ENCODE results near the gene SLC39A10. TPM values are rescaled to one million over a fixed set of nuclear protein-coding genes. Genes with fewer than 3 reads are reported as not detected.

SLC39A10 gene
- total and polyA plus RNA-seq, 10 of the 15 experiments (the other 5 are each of a cell fraction or from before 2014, with no cell fraction given): 2.0 to 23.6 (median 7.9) TPM

DNA sequence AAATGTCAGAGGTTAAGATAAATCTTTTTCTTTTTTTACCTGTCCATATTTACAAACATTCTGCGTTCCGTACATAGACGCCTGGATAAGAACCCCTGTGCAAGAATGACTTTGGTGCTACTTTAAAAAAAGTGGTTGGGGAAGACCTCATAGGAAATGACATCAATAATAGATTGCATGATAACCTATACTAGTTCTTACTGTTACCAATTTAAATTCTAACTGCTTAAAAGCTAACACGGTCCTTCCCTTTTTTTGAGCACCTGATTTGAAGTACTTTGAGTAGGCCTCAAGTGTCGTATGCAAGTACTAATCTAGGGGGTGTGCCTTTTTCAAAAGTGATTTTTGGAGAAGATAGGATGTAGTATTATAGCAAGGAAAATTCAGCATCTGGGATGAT, 2.1 kb downstream of the SLC39A10 start:
- peak overlapping the region; percentile 53 for H3K27ac ChIP-seq (ENCODE audit: control insufficient read depth, insufficient read depth)
- peaks cover 38% of the 10 kb centered on the region for H3K79me2 ChIP-seq (ENCODE audit: control insufficient read depth, insufficient read depth, low read length)
- POLR2A ChIA-PET: interaction anchor here (1.2 to 2.2 kb wide), 5 partner anchors 82 to 188 kb away, joined by 3 to 15 read pairs (median 12); no protein-coding TSS in a partner anchor
- no peaks in the 10 kb centered on the region for H3K27me3 ChIP-seq (replicated peaks in 1 of 2; ENCODE audit: control insufficient read depth in 2 of 2, insufficient read depth in 2 of 2, low read length in 1 of 2)
- in situ Hi-C loops (cut with MboI) (loop anchor here (5.0 to 10.0 kb wide), 2 partner anchors 97 to 164 kb away; no protein-coding TSS in a partner anchor), intact Hi-C loops (cut with micrococcal nuclease; ENCODE audit: unreplicated experiment) (loop anchor here (2.0 to 10.0 kb wide), 3 partner anchors 248 to 586 kb away; no protein-coding TSS in a partner anchor)
- SMC1A ChIA-PET (ENCODE audit: uncharacterized antibody, unreplicated experiment): interaction anchor here (0.5 to 5.5 kb wide), 21 partner anchors 9 to 617 kb away, joined by 3 to 244 read pairs (median 12); partner anchors contain the start of gene DNAH7
- ATAC-seq (peak; percentile 22), FAIRE-seq (peak; percentile 38), DNase-seq (ENCODE audit: low read depth, low spot score) (no peak)
- peak; percentile 40; the same call in 1 of the 2 replicates for TF ChIP-seq RUNX3 (IDR thresholded peaks at IDR 0.05; ENCODE audit: low read length)
- no peak for TF ChIP-seq GABPA (IDR thresholded peaks at IDR 0.05; ENCODE audit: low read depth)
- 0 out of 2 replicates have a peak, but pooled peaks have one; percentile 11 for TF ChIP-seq CREM (IDR thresholded peaks at IDR 0.05; ENCODE audit: low read depth)
- no peak for TF ChIP-seq RAD21 (IDR thresholded peaks at IDR 0.05; ENCODE audit: insufficient read depth, low read depth, low read length)
- no peak for TF ChIP-seq IKZF1 (conservative IDR thresholded peaks at IDR 0.05)
- TF ChIP-seq, protein P1, sequence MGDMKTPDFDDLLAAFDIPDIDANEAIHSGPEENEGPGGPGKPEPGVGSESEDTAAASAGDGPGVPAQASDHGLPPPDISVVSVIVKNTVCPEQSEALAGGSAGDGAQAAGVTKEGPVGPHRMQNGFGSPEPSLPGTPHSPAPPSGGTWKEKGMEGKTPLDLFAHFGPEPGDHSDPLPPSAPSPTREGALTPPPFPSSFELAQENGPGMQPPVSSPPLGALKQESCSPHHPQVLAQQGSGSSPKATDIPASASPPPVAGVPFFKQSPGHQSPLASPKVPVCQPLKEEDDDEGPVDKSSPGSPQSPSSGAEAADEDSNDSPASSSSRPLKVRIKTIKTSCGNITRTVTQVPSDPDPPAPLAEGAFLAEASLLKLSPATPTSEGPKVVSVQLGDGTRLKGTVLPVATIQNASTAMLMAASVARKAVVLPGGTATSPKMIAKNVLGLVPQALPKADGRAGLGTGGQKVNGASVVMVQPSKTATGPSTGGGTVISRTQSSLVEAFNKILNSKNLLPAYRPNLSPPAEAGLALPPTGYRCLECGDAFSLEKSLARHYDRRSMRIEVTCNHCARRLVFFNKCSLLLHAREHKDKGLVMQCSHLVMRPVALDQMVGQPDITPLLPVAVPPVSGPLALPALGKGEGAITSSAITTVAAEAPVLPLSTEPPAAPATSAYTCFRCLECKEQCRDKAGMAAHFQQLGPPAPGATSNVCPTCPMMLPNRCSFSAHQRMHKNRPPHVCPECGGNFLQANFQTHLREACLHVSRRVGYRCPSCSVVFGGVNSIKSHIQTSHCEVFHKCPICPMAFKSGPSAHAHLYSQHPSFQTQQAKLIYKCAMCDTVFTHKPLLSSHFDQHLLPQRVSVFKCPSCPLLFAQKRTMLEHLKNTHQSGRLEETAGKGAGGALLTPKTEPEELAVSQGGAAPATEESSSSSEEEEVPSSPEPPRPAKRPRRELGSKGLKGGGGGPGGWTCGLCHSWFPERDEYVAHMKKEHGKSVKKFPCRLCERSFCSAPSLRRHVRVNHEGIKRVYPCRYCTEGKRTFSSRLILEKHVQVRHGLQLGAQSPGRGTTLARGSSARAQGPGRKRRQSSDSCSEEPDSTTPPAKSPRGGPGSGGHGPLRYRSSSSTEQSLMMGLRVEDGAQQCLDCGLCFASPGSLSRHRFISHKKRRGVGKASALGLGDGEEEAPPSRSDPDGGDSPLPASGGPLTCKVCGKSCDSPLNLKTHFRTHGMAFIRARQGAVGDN (IDR thresholded peaks at IDR 0.05): peak; percentile 66
- TF ChIP-seq BMI1 (IDR thresholded peaks at IDR 0.05; ENCODE audit: borderline replicate concordance): 0 out of 2 replicates have a peak, but pooled peaks have one; percentile 9
- peak; percentile 72 for TF ChIP-seq ATF7 (IDR thresholded peaks at IDR 0.05; ENCODE audit: low read depth)
- 0 out of 2 replicates have a peak, but pooled peaks have one; percentile 28 for TF ChIP-seq ZNF217 (IDR thresholded peaks at IDR 0.05)
- no peak for TF ChIP-seq SP1 (IDR thresholded peaks at IDR 0.05; ENCODE audit: low read depth, low read length)
- no peak for TF ChIP-seq SIX5 (IDR thresholded peaks at IDR 0.05; ENCODE audit: low read depth, low read length, severe bottlenecking)
- TF ChIP-seq RCOR1 (conservative IDR thresholded peaks at IDR 0.05; ENCODE audit: low read depth, low read length): no peak
- no peak for TF ChIP-seq TCF7 (IDR thresholded peaks at IDR 0.05; ENCODE audit: borderline replicate concordance)
- TF ChIP-seq, protein P2, sequence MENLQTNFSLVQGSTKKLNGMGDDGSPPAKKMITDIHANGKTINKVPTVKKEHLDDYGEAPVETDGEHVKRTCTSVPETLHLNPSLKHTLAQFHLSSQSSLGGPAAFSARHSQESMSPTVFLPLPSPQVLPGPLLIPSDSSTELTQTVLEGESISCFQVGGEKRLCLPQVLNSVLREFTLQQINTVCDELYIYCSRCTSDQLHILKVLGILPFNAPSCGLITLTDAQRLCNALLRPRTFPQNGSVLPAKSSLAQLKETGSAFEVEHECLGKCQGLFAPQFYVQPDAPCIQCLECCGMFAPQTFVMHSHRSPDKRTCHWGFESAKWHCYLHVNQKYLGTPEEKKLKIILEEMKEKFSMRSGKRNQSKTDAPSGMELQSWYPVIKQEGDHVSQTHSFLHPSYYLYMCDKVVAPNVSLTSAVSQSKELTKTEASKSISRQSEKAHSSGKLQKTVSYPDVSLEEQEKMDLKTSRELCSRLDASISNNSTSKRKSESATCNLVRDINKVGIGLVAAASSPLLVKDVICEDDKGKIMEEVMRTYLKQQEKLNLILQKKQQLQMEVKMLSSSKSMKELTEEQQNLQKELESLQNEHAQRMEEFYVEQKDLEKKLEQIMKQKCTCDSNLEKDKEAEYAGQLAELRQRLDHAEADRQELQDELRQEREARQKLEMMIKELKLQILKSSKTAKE (IDR thresholded peaks at IDR 0.05; ENCODE audit: low read depth, poor library complexity, severe bottlenecking): peak; percentile 31
- CTCF ChIA-PET: interaction anchor here (1.2 to 5.2 kb wide), 17 partner anchors 8 to 408 kb away, joined by 4 to 221 read pairs (median 15); partner anchors contain the start of gene DNAH7
- H3K4me1 ChIP-seq (ENCODE audit: control insufficient read depth, insufficient read depth, low read length): no peaks in the 10 kb centered on the region
- 0% methylated on average over 5 of the region's 5 CpGs for WGBS (ENCODE audit: insufficient coverage, insufficient replicate concordance, low lambda C conversion rate, missing lambda C conversion rate)
- no peaks in the 10 kb centered on the region for H3K9me3 ChIP-seq (replicated peaks; ENCODE audit: control insufficient read depth, insufficient read depth, low read length)
- H3K4me2 ChIP-seq (ENCODE audit: control insufficient read depth, insufficient read depth): peak overlapping the region; percentile 87
- H3K9ac ChIP-seq (ENCODE audit: control insufficient read depth, insufficient read depth, low read length): peak overlapping the region; percentile 30; the same call in 1 of the 2 replicates
- RAD21 ChIA-PET (ENCODE audit: unreplicated experiment): interaction anchor here (1.0 to 5.6 kb wide), 18 partner anchors 9 to 795 kb away, joined by 3 to 264 read pairs (median 8); partner anchors contain the start of gene DNAH7
- no peaks in the 10 kb centered on the region for H4K20me1 ChIP-seq (ENCODE audit: control insufficient read depth, insufficient read depth)
- no TSS peak for BruUV-seq (replicated peaks)
- H3K36me3 ChIP-seq (ENCODE audit: control insufficient read depth in 2 of 2, insufficient read depth in 2 of 2, low read length in 1 of 2): no peaks in the 10 kb centered on the region
- no peak overlapping the region for H2AFZ ChIP-seq (ENCODE audit: control insufficient read depth, low read depth, low read length)
- H3K4me3 ChIP-seq: peak overlapping the region; percentile 98

All from GM12878 (cell line).